Karpas-422 (cell line): ENCODE results near the gene ARL4C. TPM values are rescaled to one million over a fixed set of nuclear protein-coding genes. Genes with fewer than 3 reads are reported as not detected.

ENCODE experiments used
- DNase-seq: peaks from one replicate; pipeline ENCODE4 v3.0.0-alpha.2; 2015
- H2AFZ ChIP-seq: fragments of 200-600 bp; sonication (generic); 2 replicates; pipeline ENCODE4 v1.6.1; 2014; ENCODE audit warnings: antibody characterized with exemption, low read length, mixed read lengths
- H3K27ac ChIP-seq: fragments of 200-600 bp; sonication (generic); 2 replicates; pipeline ENCODE4 v1.5.1; 2014; ENCODE audit warnings: mild to moderate bottlenecking, low read length, moderate library complexity
- H3K27me3 ChIP-seq: fragments of 200-600 bp; sonication (generic); 2 replicates; pipeline ENCODE4 v1.6.1; 2014; ENCODE audit warnings: low read length, mixed read lengths
- H3K36me3 ChIP-seq: fragments of 200-600 bp; sonication (generic); 2 replicates; pipeline ENCODE4 v1.6.1; 2014; ENCODE audit warnings: low read length, mixed read lengths; ENCODE audit not compliant: insufficient read depth
- H3K4me1 ChIP-seq: fragments of 200-600 bp; sonication (generic); 2 replicates; pipeline ENCODE4 v1.6.1; 2014; ENCODE audit warnings: mild to moderate bottlenecking, low read length, mixed read lengths
- H3K4me2 ChIP-seq: fragments of 200-600 bp; sonication (generic); 2 replicates; pipeline ENCODE4 v1.6.1; 2014; ENCODE audit warnings: low read length, low read depth, mild to moderate bottlenecking; ENCODE audit not compliant: poor library complexity, severe bottlenecking
- H3K4me3 ChIP-seq: fragments of 200-600 bp; sonication (generic); 2 replicates; pipeline ENCODE4 v1.5.1; 2014; ENCODE audit warnings: mild to moderate bottlenecking, antibody characterized with exemption, low read length, mixed read lengths
- H3K79me2 ChIP-seq: fragments of 200-600 bp; sonication (generic); 2 replicates; pipeline ENCODE4 v1.6.1; 2014; ENCODE audit warnings: mild to moderate bottlenecking, low read length, mixed read lengths
- H3K9ac ChIP-seq: fragments of 200-600 bp; sonication (generic); 2 replicates; pipeline ENCODE4 v1.6.0; 2014; ENCODE audit warnings: low read length
- H3K9me2 ChIP-seq: fragments of 200-600 bp; sonication (generic), shearing (Covaris generic); replicated peaks from 2 replicates; pipeline ENCODE4 v1.6.0; 2014; ENCODE audit warnings: mild to moderate bottlenecking, low read length, moderate library complexity; ENCODE audit not compliant: insufficient read depth
- H3K9me3 ChIP-seq: fragments of 300-700, 200-600 bp; sonication (generic); 2 replicates; pipeline ENCODE4 v1.6.1; 2014; ENCODE audit warnings: low read length, mixed read lengths
- H4K20me1 ChIP-seq: fragments of 200-600 bp; sonication (generic); 2 replicates; pipeline ENCODE4 v1.6.1; 2014; ENCODE audit warnings: mild to moderate bottlenecking, antibody characterized with exemption, low read length, low read depth; ENCODE audit not compliant: insufficient read depth
- total RNA-seq: library from RNA; depleted of rRNA; stranded (reverse); fragments of >200 nt; shearing (Covaris generic); gene quantifications from 2 replicates; pipeline ENCODE4 v1.2.3, GENCODE V29; 2014; ENCODE audit warnings: low replicate concordance

ARL4C gene
- total RNA-seq, 1 experiment from 2014 or later: not detected

DNA sequence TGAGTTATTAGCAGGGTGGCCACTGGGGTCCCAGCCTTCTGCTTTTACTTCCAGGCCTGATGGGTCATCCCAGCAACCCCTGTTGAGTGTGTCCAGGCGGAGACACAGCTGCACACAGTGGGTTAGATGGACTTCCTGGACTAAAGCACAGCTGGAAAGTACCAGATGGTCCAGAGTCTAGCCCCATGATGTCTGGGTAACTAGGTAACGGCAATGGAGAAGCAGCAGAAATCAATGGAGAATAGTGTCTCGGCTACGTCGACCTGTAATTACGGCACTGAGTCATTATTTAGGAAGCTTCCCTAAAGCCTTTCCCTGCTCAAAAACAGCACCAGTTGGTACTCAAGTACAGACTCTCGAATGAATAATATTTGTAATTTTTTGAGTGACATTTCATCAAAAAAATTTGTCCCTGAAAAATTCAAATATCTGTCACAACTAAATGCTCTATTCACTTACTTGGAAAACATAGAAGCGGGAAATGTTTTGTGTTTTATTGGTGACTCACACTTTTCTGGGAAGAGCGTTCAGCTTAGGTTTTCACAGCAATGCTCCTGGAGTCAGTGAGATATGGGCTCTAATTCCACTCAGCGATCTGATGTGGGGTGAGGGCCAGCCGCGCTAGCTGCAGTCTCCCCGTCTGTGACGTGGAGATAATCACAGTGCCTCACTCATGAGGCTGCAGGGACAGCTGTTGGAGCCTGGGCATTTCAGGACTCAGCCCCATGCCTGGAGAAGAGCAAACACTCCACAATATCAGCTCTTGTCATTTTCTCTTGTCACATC is 16.2 kb upstream of the ARL4C start:
- no peaks in the 10 kb centered on the region for H4K20me1 ChIP-seq
- no peaks in the 10 kb centered on the region for H3K9me3 ChIP-seq
- H3K4me2 ChIP-seq: no peak overlapping the region
- H3K9ac ChIP-seq: no peak overlapping the region
- no peaks in the 10 kb centered on the region for H3K27me3 ChIP-seq
- H3K79me2 ChIP-seq: no peaks in the 10 kb centered on the region
- no peak overlapping the region for H2AFZ ChIP-seq
- no peaks in the 10 kb centered on the region for H3K36me3 ChIP-seq
- no peak overlapping the region for H3K4me3 ChIP-seq
- H3K4me1 ChIP-seq: no peaks in the 10 kb centered on the region
- no peak overlapping the region for H3K27ac ChIP-seq
- no peak for DNase-seq
- H3K9me2 ChIP-seq: no peaks in the 10 kb centered on the region

DNA sequence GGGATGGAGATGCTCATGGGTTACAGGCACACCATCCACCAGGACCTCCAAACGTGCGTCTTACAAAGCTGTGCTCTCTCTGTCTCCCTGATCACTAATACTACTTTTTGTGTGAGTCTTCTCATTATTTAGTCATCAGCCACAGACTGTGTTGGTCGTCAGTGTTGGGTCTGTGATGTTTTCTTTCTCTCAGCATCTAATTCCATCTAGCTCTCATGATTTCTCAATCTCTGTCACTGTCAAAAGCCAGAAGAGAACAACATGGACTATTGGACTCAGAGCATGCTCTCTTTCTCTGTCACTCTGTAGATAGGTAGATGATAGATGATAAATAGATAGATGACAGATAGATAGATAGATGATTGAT is 6.0 kb upstream of the ARL4C start:
- Histone ChIP-seq H2AFZ (no peak overlapping the region), H3K9me2 (no peaks in the 10 kb centered on the region), H4K20me1 (no peaks in the 10 kb centered on the region), H3K27me3 (no peaks in the 10 kb centered on the region), H3K79me2 (no peaks in the 10 kb centered on the region), H3K4me3 (no peak overlapping the region), H3K4me2 (no peak overlapping the region), H3K4me1 (peaks cover 5% of the 10 kb centered on the region; the same call in 1 of the 2 replicates), H3K9ac (no peak overlapping the region), H3K27ac (no peak overlapping the region), H3K36me3 (no peaks in the 10 kb centered on the region), H3K9me3 (no peaks in the 10 kb centered on the region)
- DNase-seq: no peak

- Histone ChIP-seq H3K27me3 (no peaks in the 10 kb centered on the region), H3K9me3 (no peaks in the 10 kb centered on the region), H2AFZ (no peak overlapping the region), H3K4me2 (no peak overlapping the region), H4K20me1 (no peaks in the 10 kb centered on the region), H3K4me1 (peaks cover 5% of the 10 kb centered on the region; the same call in 1 of the 2 replicates), H3K9ac (no peak overlapping the region), H3K79me2 (no peaks in the 10 kb centered on the region), H3K9me2 (no peaks in the 10 kb centered on the region), H3K27ac (no peak overlapping the region), H3K36me3 (no peaks in the 10 kb centered on the region), H3K4me3 (no peak overlapping the region)
- DNase-seq: no peak
Measured at GRCh38 chr2:234502285-234502918, 5.5 kb upstream of the ARL4C start.

DNA sequence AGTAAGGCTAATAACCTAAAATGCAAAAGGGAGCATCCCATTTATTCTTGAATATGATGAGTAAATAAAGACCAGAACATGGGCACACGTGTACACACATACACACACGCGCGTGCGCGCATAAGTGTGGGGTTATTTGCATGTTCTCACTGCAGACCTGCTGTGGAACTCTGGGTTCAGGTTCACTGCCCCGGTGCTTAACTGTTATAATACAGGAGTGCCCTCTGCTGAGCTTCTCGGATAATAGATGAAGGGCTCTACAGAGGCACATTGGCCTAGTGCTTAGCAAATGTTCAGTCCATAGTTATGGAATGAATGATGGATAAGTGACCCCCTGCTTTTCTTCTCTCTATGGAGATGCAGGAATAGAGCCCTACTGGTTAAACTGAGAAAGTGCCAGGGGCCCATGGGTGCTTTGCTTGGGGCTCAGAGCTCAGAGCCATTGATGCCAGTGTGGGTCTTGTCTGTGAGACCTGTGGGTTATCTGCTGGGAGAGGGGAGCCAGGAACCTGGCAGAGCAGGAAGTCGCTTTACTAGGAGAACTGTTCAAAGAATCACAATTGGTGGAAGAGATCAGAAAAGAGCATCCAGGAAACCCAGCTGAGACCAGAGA is 3.6 kb upstream of the ARL4C start:
- DNase-seq: peak; percentile 89
- Histone ChIP-seq H3K4me1 (peaks cover 8% of the 10 kb centered on the region), H3K9me3 (no peaks in the 10 kb centered on the region), H4K20me1 (no peaks in the 10 kb centered on the region), H3K4me2 (no peak overlapping the region), H2AFZ (no peak overlapping the region), H3K9ac (no peak overlapping the region), H3K27me3 (no peaks in the 10 kb centered on the region), H3K9me2 (no peaks in the 10 kb centered on the region), H3K36me3 (no peaks in the 10 kb centered on the region), H3K79me2 (no peaks in the 10 kb centered on the region), H3K4me3 (no peak overlapping the region), H3K27ac (no peak overlapping the region)

GRCh38 chr2:234497594-234498235 is 834 bp upstream of the ARL4C start:
- H3K27ac ChIP-seq: no peak overlapping the region

GRCh38 chr2:234496055-234496834 is 636 bp downstream of the ARL4C start:
- peaks cover 8% of the 10 kb centered on the region for H3K4me1 ChIP-seq
- H3K4me2 ChIP-seq: peak overlapping the region; percentile 71
- no peaks in the 10 kb centered on the region for H3K27me3 ChIP-seq
- H3K9ac ChIP-seq: no peak overlapping the region; the same call in 1 of the 2 replicates
- no peaks in the 10 kb centered on the region for H3K9me2 ChIP-seq
- H3K27ac ChIP-seq: no peak overlapping the region
- peak overlapping the region; percentile 65; the same call in 1 of the 2 replicates for H3K4me3 ChIP-seq
- no peak for DNase-seq
- H2AFZ ChIP-seq: no peak overlapping the region
- no peaks in the 10 kb centered on the region for H3K9me3 ChIP-seq
- no peaks in the 10 kb centered on the region for H3K79me2 ChIP-seq
- no peaks in the 10 kb centered on the region for H4K20me1 ChIP-seq
- no peaks in the 10 kb centered on the region for H3K36me3 ChIP-seq

More at GRCh38 chr2:234497594-234498235, 834 bp upstream of the ARL4C start:
- peak overlapping the region; percentile 44 for H3K4me2 ChIP-seq
- no peak for DNase-seq
- no peak overlapping the region for H3K9ac ChIP-seq
- H3K9me2 ChIP-seq: no peaks in the 10 kb centered on the region
- no peaks in the 10 kb centered on the region for H3K9me3 ChIP-seq
- H2AFZ ChIP-seq: no peak overlapping the region
- no peaks in the 10 kb centered on the region for H3K36me3 ChIP-seq
- H3K4me1 ChIP-seq: peaks cover 8% of the 10 kb centered on the region
- no peaks in the 10 kb centered on the region for H3K79me2 ChIP-seq
- H4K20me1 ChIP-seq: no peaks in the 10 kb centered on the region
- H3K4me3 ChIP-seq: no peak overlapping the region
- H3K27me3 ChIP-seq: no peaks in the 10 kb centered on the region

- H3K4me2 ChIP-seq: no peak overlapping the region
- H3K4me3 ChIP-seq: no peak overlapping the region
- H3K9me2 ChIP-seq: no peaks in the 10 kb centered on the region
- no peaks in the 10 kb centered on the region for H4K20me1 ChIP-seq
- no peaks in the 10 kb centered on the region for H3K27me3 ChIP-seq
- H3K27ac ChIP-seq: no peak overlapping the region
- H3K9ac ChIP-seq: no peak overlapping the region
- H3K36me3 ChIP-seq: no peaks in the 10 kb centered on the region
- no peak for DNase-seq
- H3K4me1 ChIP-seq: peaks cover 6% of the 10 kb centered on the region
- H2AFZ ChIP-seq: no peak overlapping the region
- no peaks in the 10 kb centered on the region for H3K9me3 ChIP-seq
- H3K79me2 ChIP-seq: no peaks in the 10 kb centered on the region
Measured at GRCh38 chr2:234495251-234496054, 1.4 kb downstream of the ARL4C start.
